ENCODE results near the gene HEBP1.

The HEBP1 gene

DNA sequence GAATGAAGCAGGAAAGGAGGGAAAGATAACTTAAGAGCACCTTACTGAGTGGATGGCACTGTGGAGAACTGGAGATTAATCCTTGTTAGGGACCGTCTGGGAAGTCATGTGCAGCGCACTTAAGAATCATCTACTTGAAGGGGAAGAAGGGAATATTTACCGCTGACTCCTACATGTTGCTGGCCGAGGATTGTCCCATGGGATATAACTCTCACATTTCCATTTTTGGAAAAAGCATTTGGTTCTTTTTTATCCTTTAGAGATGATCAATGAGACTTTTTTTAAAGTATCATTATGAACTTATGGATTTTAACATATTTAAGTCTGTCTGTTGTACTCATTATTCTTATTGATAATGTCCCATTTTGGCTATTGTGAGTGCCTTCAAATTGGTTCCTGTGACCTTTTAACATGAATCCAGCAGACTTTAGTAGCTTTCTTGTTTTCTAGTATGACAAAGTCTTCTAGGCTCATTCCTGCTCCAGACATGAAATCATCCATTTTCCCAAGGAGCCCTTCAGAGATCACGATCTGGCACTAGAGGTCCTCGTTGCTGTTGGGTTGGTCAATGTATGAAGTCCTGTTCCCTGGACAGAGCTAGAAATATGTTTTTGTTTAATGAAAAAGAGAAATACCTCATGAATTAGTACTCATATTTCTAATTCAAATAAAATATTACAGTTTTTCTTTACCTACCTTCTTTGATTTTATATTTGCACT, 23.9 kb upstream of the HEBP1 start:
- no peak for DNase-seq

- no peak for DNase-seq
Measured at GRCh38 chr12:13022851-13023271, 22.8 kb upstream of the HEBP1 start.

GRCh38 chr12:13011098-13011497, 11.0 kb upstream of the HEBP1 start:
- DNase-seq, result no peak

DNA sequence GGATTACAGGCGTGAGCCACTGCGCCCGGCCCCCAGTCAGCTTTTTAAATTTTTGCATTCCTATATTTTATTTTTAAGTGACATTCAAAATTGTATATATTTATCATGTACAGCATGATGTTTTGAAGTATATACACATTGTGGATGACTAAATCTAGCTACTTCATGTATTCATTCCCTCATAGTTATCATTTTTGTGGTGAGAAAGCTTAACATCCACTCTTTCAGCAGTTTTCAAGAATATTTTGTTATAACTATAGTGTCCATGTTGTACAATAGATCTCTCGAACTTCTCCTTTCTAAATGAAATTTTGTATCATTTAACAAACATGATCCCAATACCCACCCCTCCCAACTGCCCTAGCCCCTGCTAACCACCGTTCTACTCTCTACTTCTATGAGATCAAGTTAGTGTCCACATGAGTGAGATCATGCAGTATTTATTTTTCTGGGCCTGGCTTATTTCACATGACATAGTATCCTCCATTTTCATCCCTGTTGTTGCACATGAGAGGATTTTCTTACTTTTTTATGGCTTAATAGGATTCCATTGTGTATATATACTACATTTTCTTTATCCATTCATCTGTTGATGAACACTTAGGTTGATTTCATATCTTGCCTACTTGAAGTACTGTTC, 8.8 kb upstream of the HEBP1 start:
- no peak for DNase-seq

DNA sequence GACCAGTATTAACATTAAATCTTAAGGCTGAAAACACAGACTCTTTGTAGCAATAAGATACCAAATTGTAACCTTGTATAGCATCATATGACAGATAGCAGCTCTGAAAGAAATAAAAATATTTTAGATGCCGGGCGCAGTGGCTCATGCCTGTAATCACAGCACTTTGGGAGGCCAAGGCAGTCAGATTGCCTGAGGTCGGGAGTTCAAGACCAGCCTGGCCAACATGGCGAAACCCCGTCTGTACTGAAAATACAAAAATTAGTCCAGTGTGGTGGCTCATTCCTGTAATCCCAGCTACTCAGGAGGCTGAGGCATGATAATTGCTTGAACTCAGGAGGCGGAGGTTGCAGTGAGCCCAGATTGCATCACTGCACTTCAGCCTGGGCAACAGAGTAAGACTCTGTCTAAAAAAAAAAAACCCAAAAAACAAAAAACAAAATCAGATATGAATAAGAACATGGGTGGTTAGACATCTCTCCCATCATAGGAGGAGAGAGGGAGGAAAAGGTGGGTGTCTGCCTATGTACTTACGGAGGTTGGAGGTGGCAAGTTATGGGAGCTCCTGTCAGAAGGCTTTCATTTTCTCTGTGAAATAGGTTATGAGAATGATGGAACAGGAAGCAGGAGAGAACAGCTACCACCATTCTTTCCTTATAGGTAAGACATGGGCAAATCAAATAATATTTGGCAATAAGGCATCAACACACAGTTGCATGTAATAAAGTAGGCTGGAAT, 7.6 kb upstream of the HEBP1 start:
- no peak for DNase-seq

DNA sequence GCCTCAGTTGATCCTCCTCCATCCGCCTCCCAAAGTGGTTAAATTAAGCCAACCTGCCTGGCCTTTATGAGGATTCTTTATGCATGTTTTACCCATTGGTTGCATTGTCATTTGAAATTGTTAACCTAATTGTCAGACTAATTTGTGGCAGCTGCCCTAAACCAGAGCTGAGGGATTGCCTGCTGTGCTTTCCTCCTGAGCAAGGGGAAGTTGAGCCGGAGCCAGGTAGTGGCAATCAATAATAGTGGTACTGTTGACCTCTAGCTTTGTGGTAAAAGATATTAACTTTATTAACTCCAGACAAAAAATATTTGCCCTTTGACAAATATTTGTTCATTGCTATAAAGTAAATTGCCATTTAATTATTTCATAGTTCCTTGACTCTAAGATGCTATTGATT, 5.6 kb upstream of the HEBP1 start:
- DNase-seq, result no peak

- no peak for DNase-seq
Measured at GRCh38 chr12:13004986-13005385, 4.9 kb upstream of the HEBP1 start.

- DNase-seq, result no peak
Measured at GRCh38 chr12:13004361-13004760, 4.3 kb upstream of the HEBP1 start.

DNA sequence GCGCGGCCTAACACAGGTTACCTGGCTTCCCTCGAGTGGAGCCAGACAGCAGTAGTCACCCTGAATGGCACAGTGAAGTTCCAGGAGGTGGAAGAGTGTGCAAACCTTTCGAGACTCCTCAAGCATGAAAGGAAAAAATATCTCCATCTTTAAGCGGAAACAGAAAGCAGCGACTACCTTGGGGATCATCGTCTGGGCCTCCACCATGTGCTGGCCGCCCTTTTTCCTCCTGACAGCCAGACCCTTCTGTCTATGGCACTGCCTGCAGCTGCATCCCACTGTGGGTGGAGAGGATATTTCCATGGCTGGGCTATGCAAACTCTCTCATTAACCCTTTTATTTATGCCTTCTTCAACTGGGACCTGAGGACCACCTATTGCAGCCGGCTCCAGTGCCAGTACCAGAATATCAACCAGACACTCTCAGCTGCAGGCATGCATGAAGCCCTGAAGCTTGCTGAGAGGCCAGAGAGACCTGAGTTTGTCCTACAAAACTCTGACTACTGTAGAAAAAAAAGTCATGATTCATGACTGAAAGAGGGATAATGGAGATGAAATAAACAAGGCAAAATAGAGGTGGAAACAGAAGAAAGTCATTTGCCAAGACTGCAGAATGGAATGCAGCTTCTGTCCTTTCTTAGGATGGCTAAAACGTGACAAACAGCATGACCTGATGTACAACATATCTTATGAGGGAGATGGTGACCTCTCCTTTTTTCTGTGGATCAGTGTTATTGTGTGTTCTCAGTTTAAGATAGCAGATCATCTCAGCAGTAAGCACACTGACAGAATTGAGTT, 2.4 kb upstream of the HEBP1 start:
- no peak for DNase-seq

DNA sequence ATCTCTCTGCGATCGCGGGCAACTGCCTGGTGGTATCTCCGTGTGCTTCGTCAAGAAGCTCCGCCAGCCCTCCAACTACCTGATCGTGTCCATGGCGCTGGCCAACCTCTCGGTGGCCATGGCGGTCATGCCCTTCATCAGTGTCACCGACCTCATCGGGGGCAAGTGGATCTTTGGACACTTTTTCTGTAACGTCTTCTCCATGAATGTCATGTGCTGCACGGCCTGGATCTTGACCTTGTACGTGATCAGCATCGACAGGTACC, 1.6 kb upstream of the HEBP1 start:
- DNase-seq, result no peak

DNA sequence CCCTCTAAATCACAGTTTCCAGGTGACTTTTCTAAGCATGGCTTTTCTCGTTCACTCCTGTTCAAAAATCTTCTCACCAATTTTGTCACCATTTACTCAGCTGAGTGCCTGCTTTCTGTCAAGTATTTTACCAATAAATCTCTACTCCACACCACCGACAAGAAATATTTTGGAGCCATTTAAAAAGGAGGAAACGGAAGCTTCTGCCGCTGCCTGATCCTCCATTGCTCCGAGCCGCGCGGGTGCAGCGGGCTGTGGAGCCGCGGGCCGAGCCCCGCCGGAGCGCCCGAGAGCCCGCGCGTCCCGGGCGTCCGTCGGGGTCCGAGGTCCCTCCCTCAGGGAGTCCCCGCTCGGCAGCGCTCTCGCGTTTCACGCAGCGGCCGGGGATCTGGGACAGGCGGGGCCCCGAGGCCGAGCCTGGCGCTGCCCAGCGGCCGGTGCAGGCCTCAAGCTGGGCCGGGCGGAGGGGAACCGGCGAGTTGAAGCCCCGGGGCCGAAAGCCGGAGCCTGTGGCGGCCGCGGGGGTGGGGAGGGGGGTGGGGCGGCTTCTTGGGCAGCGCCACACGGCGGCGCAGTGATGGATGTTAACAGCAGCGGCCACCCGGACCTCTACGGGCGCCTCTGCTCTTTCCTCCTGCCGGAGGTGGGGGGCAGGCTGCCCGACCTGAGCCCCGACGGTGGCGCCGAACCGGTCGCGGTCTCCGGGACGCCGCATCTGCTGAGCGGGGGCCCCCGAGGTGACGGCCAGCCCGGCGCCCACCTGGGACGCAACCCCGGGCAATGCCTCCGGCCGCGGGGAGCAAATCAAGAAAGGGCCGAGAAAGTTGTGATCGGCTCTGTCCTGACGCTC, 1.1 kb upstream of the HEBP1 start:
- peak in 1 of 2 experiments; percentile 41 for DNase-seq

DNA sequence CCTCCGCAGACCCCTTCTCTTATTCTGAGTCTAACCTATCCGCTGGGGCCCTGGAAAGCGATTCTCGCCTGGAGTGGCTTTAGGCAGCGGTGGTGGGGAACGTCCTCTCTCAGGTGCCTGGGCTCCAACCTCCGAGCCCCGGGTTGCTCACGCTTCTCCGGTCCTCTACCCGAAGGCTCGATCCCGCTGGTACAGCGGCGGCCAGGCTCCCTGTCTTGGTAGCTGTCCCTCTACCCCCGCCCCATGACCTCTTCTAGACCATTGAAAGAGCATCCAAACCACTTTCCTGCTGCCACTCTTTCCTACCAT, 505 bp upstream of the HEBP1 start:
- DNase-seq, result no peak

GRCh38 chr12:12999271-12999958, 650 bp downstream of the HEBP1 start:
- no peak for DNase-seq

DNA sequence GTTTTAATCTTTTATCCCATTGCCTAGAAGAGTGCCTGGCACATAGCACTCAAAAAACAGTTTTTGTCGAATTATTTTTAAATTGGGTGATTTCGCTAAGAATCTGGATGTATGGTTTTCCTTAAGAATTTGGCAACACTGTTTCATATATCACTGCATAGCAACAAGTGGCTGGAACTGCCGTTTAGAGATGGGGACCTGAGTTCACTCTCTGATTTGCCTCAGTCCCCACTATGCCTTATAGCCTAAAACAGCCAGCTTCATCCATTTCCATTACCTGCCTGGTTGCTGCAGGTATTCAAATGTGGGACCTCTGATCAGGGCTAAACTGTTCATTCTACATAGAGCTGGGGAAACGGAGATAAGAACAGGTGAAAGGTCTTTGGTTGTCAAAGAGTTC, 1.8 kb downstream of the HEBP1 start:
- DNase-seq, result no peak

- no peak for DNase-seq
Measured at GRCh38 chr12:12997734-12998133, 2.3 kb downstream of the HEBP1 start.

GRCh38 chr12:12997156-12997555, 2.9 kb downstream of the HEBP1 start:
- DNase-seq, result no peak

- no peak for DNase-seq
Measured at GRCh38 chr12:12996209-12996608, 3.9 kb downstream of the HEBP1 start.

- DNase-seq, result no peak
Measured at GRCh38 chr12:12995088-12995487, 5.0 kb downstream of the HEBP1 start.

DNA sequence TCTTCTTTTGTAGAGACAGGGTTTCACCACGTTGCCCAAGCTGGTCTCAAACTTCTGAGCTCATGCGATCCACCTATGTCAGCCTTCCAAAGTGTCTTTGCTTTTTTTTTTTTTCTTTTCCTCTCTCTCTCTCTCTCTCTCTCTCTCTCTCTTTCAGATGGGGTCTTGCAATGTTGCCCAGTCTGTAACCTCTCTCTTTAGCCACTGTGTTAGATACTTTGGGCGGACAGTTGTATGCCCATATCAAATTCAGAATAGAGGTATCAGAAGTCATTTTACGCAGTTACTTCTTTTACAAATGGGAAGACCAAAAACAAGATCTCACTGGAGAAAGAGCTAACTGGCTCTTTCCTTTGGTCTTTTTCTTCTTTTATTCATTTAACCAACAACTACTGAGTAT, 6.7 kb downstream of the HEBP1 start:
- DNase-seq, result no peak

DNA sequence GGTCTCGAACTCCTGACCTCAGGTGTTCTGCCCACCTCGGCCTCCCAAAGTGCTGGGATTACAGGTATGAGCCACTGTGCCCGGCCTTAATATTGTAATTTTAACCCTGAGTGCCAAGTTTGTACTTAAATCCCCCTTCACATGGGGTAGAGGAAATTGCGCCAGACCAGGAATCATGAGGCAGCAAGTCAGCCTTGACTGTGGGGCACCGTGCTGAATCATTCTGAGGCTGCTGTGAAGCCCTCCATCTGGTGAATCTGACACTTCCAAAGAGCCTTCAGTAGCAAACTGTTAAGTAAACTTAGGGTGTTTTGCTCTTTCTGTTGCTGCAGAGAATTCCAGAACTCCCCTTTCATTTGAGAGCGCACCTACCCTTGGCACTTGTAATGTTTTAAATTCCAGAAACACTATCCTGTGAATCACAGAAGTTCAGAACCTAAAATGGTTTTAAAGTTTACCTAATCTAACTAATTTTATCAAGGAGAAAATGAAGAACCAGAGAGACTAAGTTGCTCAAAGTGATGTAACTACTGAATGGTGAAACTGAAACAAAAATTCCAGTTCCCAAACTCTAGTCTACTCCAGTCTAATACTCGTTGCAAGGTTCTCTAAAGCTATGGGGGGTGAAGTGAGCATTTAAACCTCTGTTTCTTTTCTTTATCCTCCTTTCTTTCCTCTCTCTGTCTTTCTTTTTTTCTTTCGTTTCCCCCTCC, 7.5 kb downstream of the HEBP1 start:
- DNase-seq, result no peak

- no peak for DNase-seq
Measured at GRCh38 chr12:12990700-12991468, 9.2 kb downstream of the HEBP1 start.

Data from SHP77 (cell line).